HL-60/S4 treated with phorbol 12-myristate 13-acetate at 8.2 ng/mL for 4 days and 3 days (cell line): ENCODE measurements around the gene GIGYF1.
"Not testable (repeated sequence)": the region's sequence is repeated elsewhere in the genome, so short reads cannot be mapped to it uniquely, and the experiment has no call there.

Source experiments
- in situ Hi-C: fragments of 300-500 bp; cut with MboI; formaldehyde crosslinking; loops from 2 replicates; pipeline ENCODE4 v1.15.0; 2022; ENCODE audit warnings: low sequenced_read_pairs

The GIGYF1 gene

GRCh38 chr7:100708395-100708794, 14.3 kb upstream of the GIGYF1 start:
- in situ Hi-C loops, result no loop called here

- in situ Hi-C loops, result no loop called here
Measured at GRCh38 chr7:100706672-100707311, 12.7 kb upstream of the GIGYF1 start.

- in situ Hi-C loops, result no loop called here
Measured at GRCh38 chr7:100705753-100706671, 12.0 kb upstream of the GIGYF1 start, which contains the start of gene POP7. POP7 (plus strand) TSS chr7:100706121; CDS start chr7:100706831, 710 bp downstream.

GRCh38 chr7:100705320-100705752, 11.3 kb upstream of the GIGYF1 start:
- in situ Hi-C loops, result no loop called here

- in situ Hi-C loops, result not testable (repeated sequence)
Measured at GRCh38 chr7:100701089-100701488, 7.0 kb upstream of the GIGYF1 start.

GRCh38 chr7:100699018-100699417, 5.0 kb upstream of the GIGYF1 start:
- in situ Hi-C loops, result no loop called here

GRCh38 chr7:100696123-100696521, 2.1 kb upstream of the GIGYF1 start:
- in situ Hi-C loops, result no loop called here

GRCh38 chr7:100693312-100694097, 545 bp downstream of the GIGYF1 start:
- in situ Hi-C loops, result no loop called here

- in situ Hi-C loops, result no loop called here
Measured at GRCh38 chr7:100692578-100692961, 1.5 kb downstream of the GIGYF1 start.

- in situ Hi-C loops, result no loop called here
Measured at GRCh38 chr7:100691676-100692577, 2.1 kb downstream of the GIGYF1 start.

- in situ Hi-C loops, result no loop called here
Measured at GRCh38 chr7:100689230-100690135, 4.6 kb downstream of the GIGYF1 start.

GRCh38 chr7:100688326-100688860, 5.7 kb downstream of the GIGYF1 start:
- in situ Hi-C loops, result no loop called here

- in situ Hi-C loops, result no loop called here
Measured at GRCh38 chr7:100687751-100688300, 6.2 kb downstream of the GIGYF1 start.

GRCh38 chr7:100687261-100687660, 6.8 kb downstream of the GIGYF1 start:
- in situ Hi-C loops, result no loop called here

- in situ Hi-C loops, result no loop called here
Measured at GRCh38 chr7:100686822-100687211, 7.2 kb downstream of the GIGYF1 start.

- in situ Hi-C loops, result no loop called here
Measured at GRCh38 chr7:100686201-100686821, 7.7 kb downstream of the GIGYF1 start.

GRCh38 chr7:100685631-100686145, 8.4 kb downstream of the GIGYF1 start:
- in situ Hi-C loops, result no loop called here

- in situ Hi-C loops, result no loop called here
Measured at GRCh38 chr7:100685049-100685605, 8.9 kb downstream of the GIGYF1 start.
